IgD-negative memory B cell (primary cell): ENCODE results near the gene ATG14. TPM values are rescaled to one million over a fixed set of nuclear protein-coding genes. Genes with fewer than 3 reads are reported as not detected.
"Not testable (repeated sequence)": the region's sequence is repeated elsewhere in the genome, so short reads cannot be mapped to it uniquely, and the experiment has no call there.

Experiments used
- H3K27ac Mint-ChIP-seq, 3 donors: one replicate each; pipeline ENCODE4 v1.8.0; 2020 to 2022; ENCODE audit warnings: mild to moderate bottlenecking in 3 of 3, mixed read lengths in 3 of 3, moderate library complexity in 1 of 3
- H3K27me3 Mint-ChIP-seq: one replicate; pipeline ENCODE4 v1.8.0; 2021; ENCODE audit warnings: mixed read lengths
- H3K36me3 Mint-ChIP-seq: one replicate; pipeline ENCODE4 v1.8.0; 2020; ENCODE audit warnings: mild to moderate bottlenecking, mixed read lengths
- H3K4me1 Mint-ChIP-seq, 3 donors: one replicate each; pipeline ENCODE4 v1.8.0; 2020 to 2022; ENCODE audit warnings: mixed read lengths in 3 of 3, mild to moderate bottlenecking in 1 of 3
- H3K4me3 Mint-ChIP-seq, 4 donors: one replicate each; pipeline ENCODE4 v1.8.0; 2020 to 2022; ENCODE audit warnings: mild to moderate bottlenecking in 4 of 4, mixed read lengths in 4 of 4, moderate library complexity in 3 of 4
- H3K9me3 Mint-ChIP-seq, 3 donors: one replicate each; pipeline ENCODE4 v1.8.0; 2020 to 2021; ENCODE audit warnings: mixed read lengths in 3 of 3, mild to moderate bottlenecking in 1 of 3
- polyA plus RNA-seq: library from polyadenylated mRNA; unstranded; fragments of 300-500 nt; fragmentation: Illumina TruSeq; gene quantifications from one replicate; pipeline ENCODE4 v1.2.3, GENCODE V29; 2021

Gene ATG14
- 4.8 TPM for polyA plus RNA-seq

GRCh38 chr14:55411426-55412389 lies at the start of gene ATG14:
Gene ATG14 (minus strand): TSS chr14:55411830. CDS start chr14:55411822, 8 bp downstream.
- H3K4me1 Mint-ChIP-seq = peaks cover 15 to 29% (median 28%) of the 10 kb centered on the region in 3 donors
- H3K9me3 Mint-ChIP-seq = no peaks in the 10 kb centered on the region
- H3K36me3 Mint-ChIP-seq = peaks cover 4% of the 10 kb centered on the region
- H3K27ac Mint-ChIP-seq = peak within 1 kb of the TSS; percentile 68 to 90 (median 80)
- no peaks in the 10 kb centered on the region for H3K27me3 Mint-ChIP-seq
- H3K4me3 Mint-ChIP-seq = peak within 1 kb of the TSS; percentile 76 to 95 (median 92)

GRCh38 chr14:55458800-55459515 lies 47.3 kb upstream of the ATG14 start:
- H3K4me3 Mint-ChIP-seq = no peak overlapping the region
- H3K36me3 Mint-ChIP-seq = no peaks in the 10 kb centered on the region
- H3K4me1 Mint-ChIP-seq = peaks cover 0 to 4% (median 0%) of the 10 kb centered on the region in 3 donors

GRCh38 chr14:55457496-55457895 lies 45.9 kb upstream of the ATG14 start:
- H3K36me3 Mint-ChIP-seq = no peaks in the 10 kb centered on the region
- H3K27me3 Mint-ChIP-seq = peaks cover 4% of the 10 kb centered on the region
- peaks cover 0 to 4% (median 0%) of the 10 kb centered on the region in 3 donors for H3K4me1 Mint-ChIP-seq
- H3K4me3 Mint-ChIP-seq = no peak overlapping the region
- H3K27ac Mint-ChIP-seq = no peak overlapping the region
- H3K9me3 Mint-ChIP-seq = no peaks in the 10 kb centered on the region

More at GRCh38 chr14:55458800-55459515, 47.3 kb upstream of the ATG14 start:
- H3K27me3 Mint-ChIP-seq = peaks cover 3% of the 10 kb centered on the region
- H3K9me3 Mint-ChIP-seq = no peaks in the 10 kb centered on the region
- H3K27ac Mint-ChIP-seq = no peak overlapping the region

GRCh38 chr14:55456411-55456810 lies 44.8 kb upstream of the ATG14 start:
- H3K9me3 Mint-ChIP-seq, H3K27me3 Mint-ChIP-seq, H3K4me1 Mint-ChIP-seq, H3K27ac Mint-ChIP-seq, H3K4me3 Mint-ChIP-seq, H3K36me3 Mint-ChIP-seq: not testable (repeated sequence)

GRCh38 chr14:55454264-55455002 lies 42.8 kb upstream of the ATG14 start:
- Mint-ChIP-seq H3K36me3 (no peaks in the 10 kb centered on the region), H3K9me3 (no peaks in the 10 kb centered on the region), H3K27me3 (peaks cover 4% of the 10 kb centered on the region), H3K27ac (no peak overlapping the region), H3K4me3 (no peak overlapping the region), H3K4me1 (peaks cover 0 to 4% (median 0%) of the 10 kb centered on the region in 3 donors)

- no peaks in the 10 kb centered on the region for H3K4me1 Mint-ChIP-seq
- H3K27me3 Mint-ChIP-seq = peaks cover 4% of the 10 kb centered on the region
- no peaks in the 10 kb centered on the region for H3K9me3 Mint-ChIP-seq
- H3K36me3 Mint-ChIP-seq = no peaks in the 10 kb centered on the region
- H3K27ac Mint-ChIP-seq = no peak overlapping the region
- H3K4me3 Mint-ChIP-seq = no peak overlapping the region
Measured at GRCh38 chr14:55451950-55452349, 40.3 kb upstream of the ATG14 start.

GRCh38 chr14:55451398-55451797 lies 39.8 kb upstream of the ATG14 start:
- H3K36me3 Mint-ChIP-seq = no peaks in the 10 kb centered on the region
- H3K9me3 Mint-ChIP-seq = no peaks in the 10 kb centered on the region
- H3K4me3 Mint-ChIP-seq = no peak overlapping the region
- no peak overlapping the region for H3K27ac Mint-ChIP-seq
- H3K27me3 Mint-ChIP-seq = peaks cover 4% of the 10 kb centered on the region
- peaks cover 0 to under 1% (median 0%) of the 10 kb centered on the region in 3 donors for H3K4me1 Mint-ChIP-seq

GRCh38 chr14:55450987-55451386 lies 39.4 kb upstream of the ATG14 start:
- H3K4me3 Mint-ChIP-seq = no peak overlapping the region

GRCh38 chr14:55450539-55450938 lies 38.9 kb upstream of the ATG14 start:
- Mint-ChIP-seq H3K36me3 (no peaks in the 10 kb centered on the region), H3K27me3 (peaks cover 4% of the 10 kb centered on the region)

More at GRCh38 chr14:55450987-55451386, 39.4 kb upstream of the ATG14 start:
- no peaks in the 10 kb centered on the region for H3K9me3 Mint-ChIP-seq
- no peak overlapping the region for H3K27ac Mint-ChIP-seq
- peaks cover 0 to 4% (median 2%) of the 10 kb centered on the region in 3 donors for H3K4me1 Mint-ChIP-seq
- no peaks in the 10 kb centered on the region for H3K36me3 Mint-ChIP-seq
- peaks cover 4% of the 10 kb centered on the region for H3K27me3 Mint-ChIP-seq

GRCh38 chr14:55450124-55450523 lies 38.5 kb upstream of the ATG14 start:
- Mint-ChIP-seq H3K9me3 (no peaks in the 10 kb centered on the region), H3K36me3 (no peaks in the 10 kb centered on the region), H3K27me3 (peaks cover 2% of the 10 kb centered on the region), H3K27ac (no peak overlapping the region), H3K4me1 (peaks cover 0 to 4% (median 2%) of the 10 kb centered on the region in 3 donors), H3K4me3 (no peak overlapping the region)

More at GRCh38 chr14:55450539-55450938, 38.9 kb upstream of the ATG14 start:
- Mint-ChIP-seq H3K27ac (no peak overlapping the region), H3K4me3 (no peak overlapping the region), H3K9me3 (no peaks in the 10 kb centered on the region), H3K4me1 (peaks cover 0 to 4% (median 2%) of the 10 kb centered on the region in 3 donors)

GRCh38 chr14:55449116-55449515 lies 37.5 kb upstream of the ATG14 start:
- Mint-ChIP-seq H3K9me3 (no peaks in the 10 kb centered on the region), H3K27ac (no peak overlapping the region), H3K4me1 (peaks cover 0 to 4% (median 2%) of the 10 kb centered on the region in 3 donors), H3K4me3 (no peak overlapping the region), H3K36me3 (no peaks in the 10 kb centered on the region), H3K27me3 (peaks cover 2% of the 10 kb centered on the region)

GRCh38 chr14:55448141-55448614 lies 36.5 kb upstream of the ATG14 start:
- H3K36me3 Mint-ChIP-seq = no peaks in the 10 kb centered on the region
- no peaks in the 10 kb centered on the region for H3K9me3 Mint-ChIP-seq
- H3K4me3 Mint-ChIP-seq = no peak overlapping the region
- peaks cover 0 to 4% (median 2%) of the 10 kb centered on the region in 3 donors for H3K4me1 Mint-ChIP-seq
- no peaks in the 10 kb centered on the region for H3K27me3 Mint-ChIP-seq
- no peak overlapping the region for H3K27ac Mint-ChIP-seq

- Mint-ChIP-seq H3K4me1 (peaks cover 0 to 4% (median 2%) of the 10 kb centered on the region in 3 donors), H3K27ac (no peak overlapping the region)
Measured at GRCh38 chr14:55446833-55447232, 35.2 kb upstream of the ATG14 start.

GRCh38 chr14:55446127-55446736 lies 34.6 kb upstream of the ATG14 start:
- H3K27ac Mint-ChIP-seq = no peak overlapping the region
- H3K36me3 Mint-ChIP-seq = no peaks in the 10 kb centered on the region
- H3K9me3 Mint-ChIP-seq = no peaks in the 10 kb centered on the region
- H3K27me3 Mint-ChIP-seq = peaks cover 1% of the 10 kb centered on the region
- H3K4me3 Mint-ChIP-seq = no peak overlapping the region
- H3K4me1 Mint-ChIP-seq = peaks cover 0 to 4% (median 2%) of the 10 kb centered on the region in 3 donors

More at GRCh38 chr14:55446833-55447232, 35.2 kb upstream of the ATG14 start:
- no peak overlapping the region for H3K4me3 Mint-ChIP-seq
- peaks cover 1% of the 10 kb centered on the region for H3K27me3 Mint-ChIP-seq
- H3K9me3 Mint-ChIP-seq = no peaks in the 10 kb centered on the region
- no peaks in the 10 kb centered on the region for H3K36me3 Mint-ChIP-seq
